ENCODE data around the gene OR10H4. TPM values are rescaled to one million over a fixed set of nuclear protein-coding genes. Genes with fewer than 3 reads are reported as not detected.
"Not testable (repeated sequence)": the region's sequence is repeated elsewhere in the genome, so short reads cannot be mapped to it uniquely, and the experiment has no call there.

Gene OR10H4, protein sequence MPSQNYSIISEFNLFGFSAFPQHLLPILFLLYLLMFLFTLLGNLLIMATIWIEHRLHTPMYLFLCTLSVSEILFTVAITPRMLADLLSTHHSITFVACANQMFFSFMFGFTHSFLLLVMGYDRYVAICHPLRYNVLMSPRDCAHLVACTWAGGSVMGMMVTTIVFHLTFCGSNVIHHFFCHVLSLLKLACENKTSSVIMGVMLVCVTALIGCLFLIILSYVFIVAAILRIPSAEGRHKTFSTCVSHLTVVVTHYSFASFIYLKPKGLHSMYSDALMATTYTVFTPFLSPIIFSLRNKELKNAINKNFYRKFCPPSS
- total RNA-seq (2014; rRNA removed; shearing (Covaris generic)), result not detected in 2 replicates

DNA sequence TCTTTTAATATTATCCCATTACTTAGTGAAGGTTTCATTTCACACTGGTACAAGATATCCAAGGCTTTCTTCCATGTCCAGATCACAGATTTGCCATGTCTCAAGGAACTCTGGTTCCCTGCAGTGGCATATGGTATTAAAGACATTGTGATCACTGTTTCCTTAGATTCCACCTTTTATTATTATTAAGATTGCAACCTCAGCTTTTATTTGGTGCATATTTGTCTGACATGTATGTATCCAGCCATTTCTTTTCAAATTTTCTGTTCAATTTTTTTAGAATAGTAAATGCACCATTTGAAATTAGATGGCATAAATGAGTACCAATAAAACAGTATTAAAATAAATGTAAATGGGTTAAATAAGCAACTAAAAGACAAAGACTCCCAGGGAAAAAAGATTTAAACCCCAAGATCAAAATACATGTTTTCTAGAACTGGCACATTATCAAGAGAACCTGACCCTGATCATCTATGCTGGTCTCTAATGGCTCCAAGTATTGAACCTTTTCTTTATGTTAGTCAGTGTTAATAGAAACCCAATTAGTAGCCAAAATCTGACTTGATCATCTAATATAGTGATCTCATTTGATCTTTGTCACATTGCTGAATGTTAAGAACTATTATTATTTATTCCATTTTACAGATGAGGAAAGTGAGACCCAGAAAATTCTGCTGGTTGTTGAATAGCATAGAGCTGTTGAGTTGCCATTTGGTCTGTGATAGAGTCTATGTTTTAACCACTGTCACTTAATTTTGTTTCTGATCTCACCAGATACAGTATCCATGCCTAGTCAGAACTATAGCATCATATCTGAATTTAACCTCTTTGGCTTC is at the start of gene OR10H4:
TSS of gene OR10H4 (plus strand) at position 786 of the 836 bp plus-strand sequence. CDS start at position 786, 0 bp downstream.
- DNase-seq (ENCODE audit: low read depth), result no peak

DNA sequence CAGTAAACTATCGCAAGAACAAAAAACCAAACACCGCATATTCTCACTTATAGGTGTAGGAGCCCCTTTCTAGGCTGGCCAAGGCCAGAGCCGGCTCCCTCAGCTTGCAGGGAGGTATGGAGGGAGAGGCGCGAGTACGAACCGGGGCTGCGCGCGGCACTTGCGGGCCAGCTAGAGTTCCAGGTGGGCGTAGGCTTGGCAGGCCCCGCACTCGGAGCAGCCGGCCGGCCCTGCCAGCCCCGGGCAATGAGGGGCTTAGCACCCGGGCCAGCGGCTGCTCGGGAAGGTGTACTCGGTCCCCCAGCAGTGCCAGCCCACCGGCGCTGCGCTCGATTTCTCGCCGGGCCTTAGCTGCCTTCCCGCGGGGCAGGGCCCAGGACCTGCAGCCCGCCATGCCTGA is 49.2 kb upstream of the OR10H4 start:
- DNase-seq (ENCODE audit: low read depth), result not testable (repeated sequence)

DNA sequence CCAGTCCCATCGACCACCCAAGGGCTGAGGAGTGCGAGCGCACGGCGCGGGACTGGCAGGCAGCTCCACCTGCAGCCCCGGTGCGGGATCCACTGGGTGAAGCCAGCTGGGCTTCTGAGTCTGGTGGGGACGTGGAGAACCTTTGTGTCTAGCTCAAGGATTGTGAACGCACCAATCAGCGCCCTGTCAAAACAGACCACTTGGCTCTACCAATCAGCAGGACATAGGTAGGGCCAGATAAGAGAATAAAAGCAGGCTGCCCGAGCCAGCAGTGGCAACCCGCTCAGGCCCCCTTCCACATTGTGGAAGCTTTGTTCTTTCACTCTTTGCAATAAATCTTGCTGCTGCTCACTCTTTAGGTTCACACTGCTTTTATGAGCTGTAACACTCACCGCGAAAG is 48.8 kb upstream of the OR10H4 start:
- peak; percentile 35 for DNase-seq (ENCODE audit: low read depth)

DNA sequence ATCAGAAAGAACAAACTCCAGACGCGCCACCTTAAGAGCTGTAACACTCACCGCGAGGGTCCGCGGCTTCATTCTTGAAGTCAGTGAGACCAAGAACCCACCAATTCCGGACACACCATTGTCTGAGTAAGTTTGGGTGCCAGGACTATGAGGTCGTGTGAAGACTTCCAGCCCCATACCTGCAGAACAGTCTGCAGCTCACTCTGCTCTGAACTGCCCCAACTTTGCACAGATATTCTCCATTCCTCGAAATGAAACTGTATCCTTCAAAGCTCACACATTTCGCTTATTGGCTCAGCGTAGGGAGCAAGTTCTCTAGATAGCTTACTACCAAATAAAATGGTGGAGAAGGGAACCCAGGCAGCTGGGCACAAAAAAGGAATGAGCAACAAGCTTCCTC is 48.3 kb upstream of the OR10H4 start:
- peak; percentile 16 for DNase-seq (ENCODE audit: low read depth)

- no peak for DNase-seq (ENCODE audit: low read depth)
These were observed 46.6 kb upstream of the OR10H4 start for GRCh38 chr19:15902254-15902653.

GRCh38 chr19:15902898-15903297 is 45.9 kb upstream of the OR10H4 start:
- DNase-seq (ENCODE audit: low read depth), result not testable (repeated sequence)

- DNase-seq (ENCODE audit: low read depth), result no peak
These were observed 43.8 kb upstream of the OR10H4 start for GRCh38 chr19:15905026-15905425.

DNA sequence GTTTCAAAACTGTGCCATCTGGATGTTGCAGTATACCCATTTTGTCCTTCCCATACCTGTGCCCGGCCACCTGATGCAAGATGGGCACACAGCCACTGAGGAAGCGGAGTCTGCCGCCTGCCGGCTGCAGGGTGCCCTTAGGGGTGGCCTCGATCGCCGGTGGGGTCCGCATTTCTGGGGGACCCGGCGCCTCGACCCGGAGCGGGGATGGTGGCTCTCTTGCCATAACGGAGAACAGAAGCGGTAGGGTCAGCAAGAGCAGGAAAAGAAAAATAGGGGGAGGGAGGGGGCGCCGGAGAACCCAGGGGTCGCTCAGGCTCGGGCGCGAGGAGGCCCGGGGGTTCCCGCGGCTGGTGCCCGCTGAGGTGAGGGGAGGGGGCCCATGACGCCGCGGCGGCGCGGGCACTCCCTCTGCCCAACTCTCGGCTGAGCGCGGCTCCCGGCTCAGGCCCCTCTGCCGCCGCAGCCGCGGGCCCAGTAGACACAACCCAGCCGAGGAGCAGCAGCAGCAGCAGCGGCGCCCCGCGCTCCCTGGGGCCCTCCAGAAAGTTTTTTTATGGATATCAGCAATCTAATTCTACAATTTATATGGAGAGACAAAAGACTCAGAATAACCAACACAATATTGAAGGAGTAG is 37.1 kb upstream of the OR10H4 start:
- no peak for DNase-seq (ENCODE audit: low read depth)

GRCh38 chr19:15913384-15913783 is 35.4 kb upstream of the OR10H4 start:
- DNase-seq (ENCODE audit: low read depth), result no peak

- DNase-seq (ENCODE audit: low read depth), result no peak
These were observed 35.0 kb upstream of the OR10H4 start for GRCh38 chr19:15913830-15914229.

- no peak for DNase-seq (ENCODE audit: low read depth)
These were observed 33.7 kb upstream of the OR10H4 start for GRCh38 chr19:15915109-15915508.

- no peak for DNase-seq (ENCODE audit: low read depth)
These were observed 29.6 kb upstream of the OR10H4 start for GRCh38 chr19:15919243-15919642.

- no peak for DNase-seq (ENCODE audit: low read depth)
These were observed 26.8 kb upstream of the OR10H4 start for GRCh38 chr19:15922021-15922420.

DNA sequence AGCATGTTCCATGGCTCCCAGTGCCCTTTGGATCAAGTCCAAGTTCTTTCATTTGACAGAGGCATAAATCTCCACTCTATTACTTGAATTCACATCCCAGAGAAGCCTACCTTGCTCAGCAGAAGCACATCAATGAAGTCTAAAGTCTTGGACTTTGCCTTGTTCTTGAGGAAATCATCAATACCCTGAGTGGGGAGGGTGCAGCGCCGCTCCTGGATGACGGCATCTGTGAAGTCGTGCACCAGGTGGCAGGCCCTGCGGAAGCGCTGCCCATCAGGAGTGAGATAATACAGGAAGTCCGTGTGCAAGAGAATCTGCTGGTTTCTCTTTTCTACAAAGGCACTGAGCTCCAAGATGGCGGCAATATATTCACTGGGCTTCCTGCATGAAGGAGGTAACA is 25.1 kb upstream of the OR10H4 start:
- no peak for DNase-seq (ENCODE audit: low read depth)

GRCh38 chr19:15926484-15926883 is 22.3 kb upstream of the OR10H4 start:
- DNase-seq (ENCODE audit: low read depth), result no peak

DNA sequence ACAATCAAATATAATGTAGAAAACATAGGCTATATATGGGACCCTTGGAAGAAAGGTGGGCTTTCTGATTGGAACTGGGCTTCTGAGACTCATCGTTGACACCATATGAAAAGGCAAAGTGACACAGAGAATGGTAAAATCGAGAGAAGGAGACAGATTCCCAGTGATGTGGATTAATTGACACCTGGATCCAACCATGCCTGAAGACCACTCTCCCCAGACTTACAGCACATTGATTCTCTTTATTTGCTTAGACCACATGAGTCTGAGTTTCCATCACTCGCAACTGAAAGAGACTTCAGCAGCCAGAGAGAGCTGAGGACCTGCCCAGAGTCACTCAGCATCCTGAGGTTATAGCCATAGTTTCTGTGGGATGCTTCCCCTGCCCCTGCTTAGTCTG is 20.5 kb upstream of the OR10H4 start:
- no peak for DNase-seq (ENCODE audit: low read depth)

DNA sequence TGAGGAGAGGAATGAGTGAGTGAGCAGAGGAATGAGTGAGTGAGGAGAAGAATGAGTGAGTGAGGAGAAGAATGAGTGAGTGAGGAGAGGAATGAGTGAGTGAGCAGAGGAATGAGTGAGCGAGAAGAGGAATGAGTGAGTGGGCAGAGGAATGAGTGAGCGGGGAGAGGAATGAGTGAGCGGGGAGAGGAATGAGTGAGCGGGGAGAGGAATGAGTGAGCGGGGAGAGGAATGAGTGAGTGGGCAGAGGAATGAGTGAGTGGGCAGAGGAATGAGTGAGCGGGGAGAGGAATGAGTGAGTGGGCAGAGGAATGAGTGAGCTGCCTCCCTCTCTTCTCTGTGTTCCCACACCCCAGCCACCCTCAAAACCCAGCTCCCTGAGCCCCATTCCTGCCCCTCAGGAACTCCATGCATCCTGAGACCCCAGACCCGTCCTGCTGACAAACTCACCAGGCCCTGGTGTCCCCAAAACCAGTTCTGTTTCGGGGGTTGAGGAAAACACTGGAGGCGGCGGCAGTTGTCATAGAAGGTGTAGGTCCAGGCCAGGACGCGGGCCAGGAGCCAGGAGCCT is 15.0 kb upstream of the OR10H4 start:
- DNase-seq (ENCODE audit: low read depth), result not testable (repeated sequence)

DNA sequence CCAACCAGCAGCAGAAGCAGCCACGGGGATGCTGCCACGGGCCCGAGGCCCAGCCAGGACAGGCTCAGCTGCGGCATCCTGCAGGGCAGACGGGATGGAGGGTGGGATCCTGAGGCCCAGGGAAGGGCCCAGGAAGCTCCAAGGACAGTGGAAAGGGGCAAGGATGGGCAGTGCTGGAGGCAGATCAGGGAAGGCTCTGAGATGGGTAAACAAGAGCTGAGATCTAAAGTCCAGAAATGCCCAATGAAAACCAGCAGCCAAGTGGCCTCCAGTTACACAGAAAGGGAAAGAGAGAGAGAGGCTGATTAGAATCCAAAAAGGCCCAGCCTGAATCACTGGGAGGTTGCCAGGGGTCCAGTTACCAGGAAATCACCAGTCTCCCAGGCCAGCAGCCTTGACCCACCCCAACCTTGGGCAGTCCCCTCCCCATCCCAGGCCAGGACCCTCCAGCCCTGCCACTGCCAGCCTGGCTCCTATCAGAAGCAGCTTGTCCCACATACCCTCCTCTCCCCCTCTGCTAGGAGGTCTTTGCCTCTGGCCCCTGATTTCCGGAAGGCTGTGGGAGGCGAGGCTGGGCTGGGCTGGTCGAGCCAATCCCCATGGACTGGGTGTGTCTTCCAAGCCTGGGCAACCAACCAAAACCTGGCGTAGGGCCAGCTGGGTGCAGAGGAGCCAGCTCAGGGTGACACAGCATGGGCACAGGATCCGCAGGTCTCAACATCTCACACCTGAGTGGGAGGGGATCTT is 14.3 kb upstream of the OR10H4 start, which contains the start of gene CYP4F11:
TSS of gene CYP4F11 (minus strand) at position 198 of the 747 bp plus-strand sequence. CDS start at position 77, 121 bp downstream.
- peak; percentile 56 for DNase-seq (ENCODE audit: low read depth)

- peak; percentile 21 for DNase-seq (ENCODE audit: low read depth)
These were observed 13.6 kb upstream of the OR10H4 start for GRCh38 chr19:15935167-15935702.

DNA sequence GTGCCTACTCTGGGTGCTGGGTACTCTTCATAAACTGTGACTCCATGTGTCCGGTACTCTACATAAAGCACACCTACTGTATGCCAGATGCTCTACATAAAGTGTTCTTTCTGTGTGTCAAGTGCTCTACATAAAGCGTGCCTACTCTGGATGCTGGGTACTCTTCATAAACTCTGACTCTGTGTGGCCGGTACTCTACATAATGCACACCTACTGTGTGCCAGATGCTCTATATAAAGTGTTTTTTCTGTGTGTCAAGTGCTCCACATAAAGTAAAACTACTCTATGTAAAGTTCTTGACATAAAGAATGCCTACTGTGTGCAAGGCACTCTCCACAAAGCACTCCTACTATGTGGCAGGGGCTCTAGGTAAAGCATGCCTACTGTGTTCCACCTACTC is 12.6 kb upstream of the OR10H4 start:
- DNase-seq (ENCODE audit: low read depth), result no peak

- no peak for DNase-seq (ENCODE audit: low read depth)
These were observed 11.9 kb upstream of the OR10H4 start for GRCh38 chr19:15936950-15937349.

Measured in M059J (cell line).